ENCODE measurements around the gene GGA1.
"Not testable (repeated sequence)": the region's sequence is repeated elsewhere in the genome, so short reads cannot be mapped to it uniquely, and the experiment has no call there.

Gene GGA1

GRCh38 chr22:37654563-37655251 lies 46.1 kb downstream of the GGA1 start:
- no peak for DNase-seq (ENCODE audit: low spot score)

GRCh38 chr22:37655252-37655563 lies 46.6 kb downstream of the GGA1 start:
- DNase-seq (ENCODE audit: low spot score): no peak

GRCh38 chr22:37656583-37656982 lies 47.9 kb downstream of the GGA1 start:
- DNase-seq (ENCODE audit: low spot score): not testable (repeated sequence)

GRCh38 chr22:37657590-37658132 lies 49.0 kb downstream of the GGA1 start:
- no peak for DNase-seq (ENCODE audit: low spot score)

GRCh38 chr22:37658133-37659065 lies 49.8 kb downstream of the GGA1 start, which contains the start of gene PDXP:
Gene PDXP, plus strand, starts transcription at chr22:37658723. Its CDS starts 60 bp downstream, at chr22:37658783.
- DNase-seq (ENCODE audit: low spot score): peak; percentile 98

GRCh38 chr22:37659066-37659896 lies 50.6 kb downstream of the GGA1 start:
- no peak for DNase-seq (ENCODE audit: low spot score)

GRCh38 chr22:37659897-37660708 lies 51.5 kb downstream of the GGA1 start:
- DNase-seq (ENCODE audit: low spot score): no peak

GRCh38 chr22:37660709-37661045 lies 52.0 kb downstream of the GGA1 start:
- DNase-seq (ENCODE audit: low spot score): no peak

- DNase-seq (ENCODE audit: low spot score): peak; percentile 43
These were observed 52.7 kb downstream of the GGA1 start for GRCh38 chr22:37661160-37661924.

- no peak for DNase-seq (ENCODE audit: low spot score)
These were observed 53.4 kb downstream of the GGA1 start for GRCh38 chr22:37662039-37662438.

- DNase-seq (ENCODE audit: low spot score): no peak
These were observed 55.0 kb downstream of the GGA1 start for GRCh38 chr22:37663521-37664140.

GRCh38 chr22:37664249-37665101 lies 55.8 kb downstream of the GGA1 start:
- DNase-seq (ENCODE audit: low spot score): no peak

GRCh38 chr22:37665487-37665886 lies 56.9 kb downstream of the GGA1 start:
- DNase-seq (ENCODE audit: low spot score): no peak

- DNase-seq (ENCODE audit: low spot score): no peak
These were observed 61.0 kb downstream of the GGA1 start for GRCh38 chr22:37669586-37669985.

GRCh38 chr22:37672206-37672919 lies 63.7 kb downstream of the GGA1 start:
- no peak for DNase-seq (ENCODE audit: low spot score)

- no peak for DNase-seq (ENCODE audit: low spot score)
These were observed 64.4 kb downstream of the GGA1 start for GRCh38 chr22:37672920-37673455.

- no peak for DNase-seq (ENCODE audit: low spot score)
These were observed 65.6 kb downstream of the GGA1 start for GRCh38 chr22:37674248-37674647.
